HG02840 (cell line): ENCODE results near the gene ATP10A.
"Not testable (repeated sequence)": the region's sequence is repeated elsewhere in the genome, so short reads cannot be mapped to it uniquely, and the experiment has no call there.

Experiments used
- ATAC-seq: cut with Tn5 transposase; IDR thresholded peaks from one replicate; pipeline ENCODE4 v1.9.1; 2021; ENCODE audit warnings: mild to moderate bottlenecking, moderate library complexity, moderate number of reproducible peaks; ENCODE audit not compliant: unreplicated experiment, low FRiP score

The ATP10A gene

GRCh38 chr15:25759421-25759820, 103.7 kb downstream of the ATP10A start:
- no peak for ATAC-seq

GRCh38 chr15:25758612-25759011, 104.5 kb downstream of the ATP10A start:
- not testable (repeated sequence) for ATAC-seq

- ATAC-seq: no peak
Measured at GRCh38 chr15:25743548-25744275, 119.4 kb downstream of the ATP10A start.

GRCh38 chr15:25742776-25743547, 120.2 kb downstream of the ATP10A start:
- ATAC-seq: no peak

- ATAC-seq: no peak
Measured at GRCh38 chr15:25742041-25742730, 120.9 kb downstream of the ATP10A start.

GRCh38 chr15:25741256-25741580, 121.9 kb downstream of the ATP10A start:
- ATAC-seq: no peak

GRCh38 chr15:25740383-25741255, 122.5 kb downstream of the ATP10A start:
- no peak for ATAC-seq

GRCh38 chr15:25739687-25740121, 123.4 kb downstream of the ATP10A start:
- no peak for ATAC-seq

GRCh38 chr15:25738171-25738965, 124.8 kb downstream of the ATP10A start:
- ATAC-seq: no peak

- no peak for ATAC-seq
Measured at GRCh38 chr15:25737218-25737643, 125.9 kb downstream of the ATP10A start.

GRCh38 chr15:25736461-25736860, 126.7 kb downstream of the ATP10A start:
- no peak for ATAC-seq

GRCh38 chr15:25735550-25736384, 127.4 kb downstream of the ATP10A start:
- no peak for ATAC-seq

- ATAC-seq: no peak
Measured at GRCh38 chr15:25734680-25735355, 128.3 kb downstream of the ATP10A start.

GRCh38 chr15:25733856-25734679, 129.1 kb downstream of the ATP10A start:
- ATAC-seq: no peak

GRCh38 chr15:25733036-25733855, 129.9 kb downstream of the ATP10A start:
- ATAC-seq: no peak

GRCh38 chr15:25732191-25732590, 130.9 kb downstream of the ATP10A start:
- no peak for ATAC-seq
